NCI-H526 (cell line): Measurements from ENCODE around the gene MOG.
"Not testable (repeated sequence)": the region's sequence is repeated elsewhere in the genome, so short reads cannot be mapped to it uniquely, and the experiment has no call there.

ENCODE experiments used
- DNase-seq, 2 experiments: peaks; one replicate each; lab custom pipeline; 2025; lab: John Stamatoyannopoulos, UW

MOG gene

DNA sequence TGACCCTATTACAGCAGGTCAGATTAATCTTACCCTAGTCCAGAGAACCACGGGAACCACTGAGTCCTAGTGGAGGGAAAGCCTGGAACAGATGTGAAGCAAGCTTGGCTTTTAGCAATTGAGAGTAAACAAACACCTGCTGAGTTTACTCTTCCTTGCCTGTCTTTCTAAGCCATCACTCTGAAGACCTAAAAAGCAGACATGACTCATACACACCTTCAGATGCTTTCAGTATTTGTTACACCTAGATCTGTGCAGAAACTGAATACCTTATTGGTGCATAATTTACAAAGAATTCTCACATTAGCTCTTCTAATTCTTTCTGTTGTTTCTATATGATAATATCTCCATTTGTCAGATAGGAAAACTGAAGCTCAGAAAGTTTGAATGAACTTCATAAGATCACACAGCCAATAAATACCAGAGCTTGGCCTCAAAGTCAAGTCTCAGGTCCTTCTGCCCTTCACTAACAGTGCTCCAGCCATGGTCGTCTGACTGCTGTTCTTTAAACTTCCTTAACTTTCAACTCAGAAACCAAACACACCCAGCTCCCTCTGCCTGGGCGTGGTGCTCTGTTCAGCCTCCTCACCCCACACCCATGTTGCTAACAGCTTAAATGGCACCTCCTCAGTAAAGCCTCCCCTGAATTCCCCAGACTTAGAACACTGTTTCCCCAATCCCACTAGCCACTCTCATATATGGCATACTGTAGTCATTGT, 15.3 kb upstream of the MOG start:
- DNase-seq = no peak

DNA sequence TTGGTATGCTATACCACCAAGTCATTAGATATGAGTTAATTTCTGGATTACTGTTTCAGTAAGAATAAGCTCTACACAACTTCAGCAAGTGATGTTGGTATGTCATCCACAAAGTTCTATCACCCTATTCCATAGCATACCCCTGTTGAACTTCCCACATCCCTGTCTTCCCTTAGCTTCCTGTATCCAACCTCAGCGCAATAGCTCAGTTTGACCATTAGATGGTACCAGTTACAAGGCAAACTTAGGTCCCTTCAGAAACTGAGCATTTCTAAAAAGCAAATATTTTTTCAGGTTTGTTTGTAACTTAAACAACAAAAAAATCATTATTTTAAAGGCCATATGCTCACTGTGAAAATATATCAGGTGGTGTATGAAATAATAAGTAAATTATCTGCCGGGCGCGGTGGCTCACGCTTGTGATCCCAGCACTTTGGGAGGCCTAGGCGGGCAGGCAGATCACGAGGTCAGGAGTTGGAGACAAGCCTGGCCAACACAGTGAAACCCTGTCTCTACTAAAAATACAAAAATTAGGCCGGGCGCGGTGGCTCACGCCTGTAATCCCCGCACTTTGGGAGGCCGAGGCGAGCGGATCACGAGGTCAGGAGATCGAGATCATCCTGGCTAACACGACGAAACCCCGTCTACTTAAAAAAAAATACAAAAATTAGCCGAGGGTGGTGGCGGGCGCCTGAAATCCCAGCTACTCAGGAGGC, 8.8 kb upstream of the MOG start:
- peak in 1 of 2 experiments; percentile 40 for DNase-seq

DNA sequence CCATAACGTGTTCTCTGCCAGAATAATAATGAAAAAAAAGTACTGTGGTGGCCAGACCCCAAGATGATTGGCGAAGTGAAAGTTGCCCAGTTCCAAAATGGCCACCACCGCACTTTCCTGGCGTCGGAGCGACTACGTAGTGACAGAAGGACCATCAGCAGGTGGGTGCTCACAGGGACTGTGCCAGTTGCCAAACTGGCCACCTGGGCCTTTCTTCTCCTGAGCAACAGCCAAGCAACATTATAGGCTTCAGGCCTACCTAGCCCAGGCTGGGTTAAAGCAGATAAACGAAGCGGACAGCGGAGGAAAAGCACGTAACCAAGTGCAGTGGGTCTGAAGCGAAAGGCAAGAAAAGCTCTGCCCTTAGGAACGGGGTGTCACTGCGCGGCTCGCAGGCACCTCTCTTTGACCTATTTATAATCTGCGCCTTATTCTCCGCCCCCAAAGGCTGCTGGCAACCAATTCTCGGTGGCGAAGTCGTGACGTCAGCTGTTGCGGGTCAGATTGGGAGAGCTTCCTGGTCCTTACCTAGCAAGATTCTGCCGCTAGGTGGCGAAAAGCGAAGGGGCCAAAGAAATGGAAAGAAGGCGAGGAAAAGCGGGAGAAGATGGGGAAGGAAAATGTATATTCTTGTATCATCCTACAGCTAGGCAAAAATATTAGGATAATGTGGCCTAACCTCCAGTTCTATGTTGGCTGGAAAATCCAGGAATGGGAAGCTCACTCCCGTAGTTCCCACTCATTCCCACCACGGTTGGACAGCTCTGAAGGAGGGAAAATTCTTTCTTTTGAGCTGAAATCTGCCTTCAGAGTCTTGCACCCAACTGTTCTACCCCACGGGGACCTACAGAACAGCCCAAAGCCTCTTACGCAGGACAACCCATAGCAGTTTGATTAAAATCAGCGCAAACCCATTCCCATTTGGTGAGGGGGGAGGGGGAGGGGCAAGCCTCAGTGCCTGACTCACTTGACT, 6.9 kb upstream of the MOG start:
- DNase-seq = peak; percentile 94 to 98

DNA sequence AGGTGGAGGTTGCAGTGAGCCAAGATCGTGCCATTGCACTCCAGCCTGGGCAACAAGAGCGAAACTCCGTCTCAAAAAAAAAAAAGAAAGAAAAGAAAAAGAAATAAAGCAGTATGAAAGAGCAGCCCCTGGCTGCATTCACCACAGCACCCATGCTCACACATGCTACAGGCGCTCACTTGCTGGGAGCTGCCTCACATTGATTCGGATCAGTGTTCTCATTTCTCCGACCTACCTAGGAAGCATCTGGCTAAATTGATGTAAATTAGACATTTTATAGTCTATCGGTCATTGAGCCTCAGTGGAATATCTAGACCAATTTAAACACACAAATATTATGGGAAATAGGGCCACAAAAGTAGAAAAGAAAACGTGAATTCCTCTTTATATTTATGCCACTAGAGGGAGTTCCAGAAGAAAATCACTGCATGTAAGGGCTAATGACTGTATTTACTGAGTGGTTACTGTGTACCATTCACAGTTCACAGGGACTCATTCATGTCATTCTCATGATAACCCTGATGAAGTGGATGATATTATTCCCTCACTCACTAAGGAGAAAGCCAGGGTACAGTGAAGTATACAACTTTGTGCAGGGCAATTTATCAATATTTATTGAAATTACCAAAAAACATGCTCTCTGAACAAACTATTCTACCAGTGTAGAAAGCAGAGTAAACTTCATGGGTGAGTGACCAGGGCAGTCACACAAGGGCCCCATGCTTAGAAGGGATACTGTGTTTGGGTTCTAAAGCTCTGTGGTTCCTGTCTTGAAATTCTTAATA, 5.3 kb upstream of the MOG start:
- peak in 1 of 2 experiments; percentile 18 for DNase-seq

DNA sequence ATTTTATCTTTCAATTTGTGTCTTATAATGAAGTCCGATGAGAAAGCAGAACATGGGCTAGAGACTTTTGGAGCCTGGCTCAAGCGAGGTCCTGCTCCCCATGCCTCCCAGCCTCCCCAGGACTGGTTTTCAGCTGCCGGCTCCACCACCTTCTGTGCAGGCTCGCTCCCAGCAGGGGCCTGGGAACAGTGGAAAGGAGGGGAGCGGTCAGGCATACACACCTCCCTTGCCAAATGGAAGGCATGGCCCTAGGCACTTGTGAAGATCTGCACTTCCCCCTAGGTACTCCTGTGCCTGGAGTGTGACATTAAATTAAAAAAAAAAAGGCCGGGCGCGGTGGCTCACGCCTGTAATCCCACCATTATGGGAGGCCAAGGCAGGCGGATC, 4.7 kb upstream of the MOG start:
- DNase-seq = no peak

DNA sequence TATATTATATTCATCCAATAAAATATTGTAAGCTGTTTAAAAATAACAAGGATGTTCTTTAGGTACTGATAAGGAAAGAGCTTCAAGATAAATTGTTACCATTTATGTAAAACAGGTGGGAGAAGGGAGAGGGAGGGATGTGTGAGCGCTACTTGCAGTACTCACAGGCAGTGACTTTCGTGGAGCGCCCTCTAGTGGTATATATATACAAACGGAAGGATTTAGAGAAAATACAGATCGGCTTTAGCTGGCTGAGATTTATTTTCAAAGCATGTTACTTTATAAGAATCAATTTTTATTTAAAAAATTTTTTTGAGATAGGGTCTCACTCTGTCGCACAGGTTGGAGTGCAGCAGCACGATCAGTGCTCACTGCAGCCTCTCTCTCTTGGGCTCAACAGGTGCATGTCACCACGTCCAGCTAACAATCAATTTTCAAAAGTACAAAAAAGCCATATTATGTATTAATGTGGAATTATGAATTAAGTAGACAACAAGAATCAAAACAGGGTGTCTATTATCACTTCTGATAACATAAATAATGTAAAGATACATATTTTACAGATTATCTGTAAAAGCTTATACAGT, 3.3 kb upstream of the MOG start:
- DNase-seq = peak; percentile 71 to 89

DNA sequence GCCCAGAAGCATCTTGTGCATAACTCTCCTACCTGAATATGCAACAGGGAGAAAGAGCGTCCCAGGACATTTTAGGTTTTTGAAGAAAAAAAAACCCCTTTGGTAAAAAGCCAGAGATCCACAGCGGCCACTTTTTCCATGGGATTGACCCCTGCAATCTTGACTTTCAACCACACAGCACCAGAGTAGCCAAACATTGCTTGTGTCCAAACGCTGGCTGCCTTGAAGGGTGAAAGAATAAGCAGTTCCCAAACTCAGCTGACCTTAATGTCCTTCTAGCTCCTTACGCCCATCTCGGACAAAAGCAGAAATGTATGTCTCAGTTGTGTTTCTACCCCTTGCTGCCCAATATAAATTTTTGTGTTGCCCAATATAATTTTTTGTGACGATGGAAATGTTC, 1.2 kb upstream of the MOG start:
- no peak for DNase-seq

DNA sequence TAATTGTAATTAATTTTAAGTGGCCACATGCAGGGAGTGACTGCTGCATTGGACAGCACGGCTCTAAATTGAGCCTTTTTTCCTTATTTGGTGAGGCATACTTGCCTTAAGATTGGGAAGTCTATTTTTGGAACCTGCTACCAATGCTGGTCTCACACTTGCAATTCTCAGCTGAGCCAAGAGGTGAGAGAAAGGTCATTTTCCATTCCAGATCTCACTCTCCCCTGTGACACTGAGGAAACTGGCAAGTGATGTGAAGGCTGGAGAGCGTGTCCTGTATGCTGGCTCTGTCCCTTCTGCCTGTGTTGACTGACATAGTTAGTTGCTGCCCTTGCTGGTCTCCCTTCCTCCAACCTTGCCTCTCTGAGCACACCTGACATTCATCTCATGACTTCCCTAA, 735 bp upstream of the MOG start:
- no peak for DNase-seq

DNA sequence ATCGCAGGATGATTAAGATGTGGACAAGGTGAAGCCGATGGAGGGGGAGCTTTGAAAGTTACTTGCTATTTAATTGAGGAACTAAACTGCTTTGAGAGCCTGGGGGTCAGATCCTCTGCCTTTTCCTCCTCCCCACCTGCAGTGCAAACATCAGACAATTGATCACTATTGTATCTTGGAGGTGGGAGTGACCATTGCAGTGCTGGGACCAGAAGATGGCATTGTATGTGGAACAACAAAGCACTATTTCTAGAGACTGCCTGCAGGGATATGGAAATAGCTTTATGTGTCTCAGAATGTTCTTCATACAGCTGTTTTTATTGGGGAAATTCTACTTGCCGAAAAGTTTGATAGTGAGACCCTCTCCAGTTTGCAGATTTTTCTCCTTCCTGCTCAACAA, 4.2 kb downstream of the MOG start:
- DNase-seq = no peak

DNA sequence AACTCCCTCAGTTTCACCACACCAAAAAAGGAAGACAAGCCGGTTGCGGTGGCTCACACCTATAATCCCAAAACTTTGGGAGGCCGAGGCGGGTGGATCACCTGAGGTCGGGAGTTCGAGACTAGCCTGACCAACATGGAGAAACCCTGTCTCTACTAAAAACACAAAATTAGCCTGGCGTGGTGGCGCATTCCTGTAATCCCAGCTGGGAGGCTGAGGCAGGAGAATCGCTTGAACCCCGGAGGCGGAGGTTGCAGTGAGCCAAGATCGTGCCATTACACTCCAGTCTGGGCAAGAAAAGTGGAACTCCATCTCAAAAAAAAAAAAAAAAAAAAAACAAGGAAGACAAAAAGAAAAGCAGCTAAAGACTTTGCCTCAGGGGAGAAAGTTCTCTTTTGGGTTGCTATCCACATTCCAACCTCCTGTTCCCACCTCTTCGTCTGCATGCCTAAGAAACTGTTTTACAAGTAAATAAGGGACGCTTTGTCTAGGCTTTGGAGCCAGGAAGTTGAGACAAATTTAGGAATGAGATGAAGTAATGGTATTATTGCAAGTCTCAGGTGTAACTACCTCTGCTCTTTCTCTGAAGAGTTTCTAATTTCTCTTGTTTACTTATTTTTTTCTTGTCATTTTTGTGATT, 4.7 kb downstream of the MOG start:
- DNase-seq = not testable (repeated sequence)

DNA sequence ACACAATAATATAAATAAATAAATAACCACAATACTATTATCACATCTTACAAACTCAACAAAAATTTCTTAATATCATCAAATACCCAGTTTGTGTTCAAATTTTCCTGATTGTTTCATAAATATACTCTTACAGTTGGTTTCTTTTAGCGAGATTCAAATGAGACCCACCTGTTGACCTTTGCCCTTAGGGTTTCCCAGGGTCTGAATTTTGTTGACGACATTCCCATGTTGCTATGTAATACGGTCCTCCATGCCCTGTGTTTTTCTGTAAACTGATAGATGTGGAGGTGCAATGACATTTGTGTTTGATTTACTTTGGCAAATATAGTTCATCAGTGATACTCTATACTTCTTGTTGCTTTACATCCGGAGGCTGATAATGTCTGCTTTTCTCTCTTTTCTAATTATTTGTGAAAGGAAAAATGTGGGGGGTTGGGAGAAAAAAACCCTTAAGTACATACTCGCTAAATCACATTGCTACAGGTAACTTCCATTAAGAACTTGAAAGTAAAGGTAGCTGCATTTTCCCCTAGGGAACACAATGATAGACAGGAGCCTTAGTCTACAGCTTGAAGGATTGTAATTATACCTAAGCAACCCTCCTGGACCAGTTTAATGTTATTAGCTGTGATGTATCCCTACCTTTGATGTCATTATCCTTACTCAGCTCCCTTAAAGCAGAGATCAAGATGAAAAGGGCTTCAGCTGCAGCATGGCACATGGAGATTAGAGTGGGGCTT, 6.6 kb downstream of the MOG start:
- DNase-seq = no peak

DNA sequence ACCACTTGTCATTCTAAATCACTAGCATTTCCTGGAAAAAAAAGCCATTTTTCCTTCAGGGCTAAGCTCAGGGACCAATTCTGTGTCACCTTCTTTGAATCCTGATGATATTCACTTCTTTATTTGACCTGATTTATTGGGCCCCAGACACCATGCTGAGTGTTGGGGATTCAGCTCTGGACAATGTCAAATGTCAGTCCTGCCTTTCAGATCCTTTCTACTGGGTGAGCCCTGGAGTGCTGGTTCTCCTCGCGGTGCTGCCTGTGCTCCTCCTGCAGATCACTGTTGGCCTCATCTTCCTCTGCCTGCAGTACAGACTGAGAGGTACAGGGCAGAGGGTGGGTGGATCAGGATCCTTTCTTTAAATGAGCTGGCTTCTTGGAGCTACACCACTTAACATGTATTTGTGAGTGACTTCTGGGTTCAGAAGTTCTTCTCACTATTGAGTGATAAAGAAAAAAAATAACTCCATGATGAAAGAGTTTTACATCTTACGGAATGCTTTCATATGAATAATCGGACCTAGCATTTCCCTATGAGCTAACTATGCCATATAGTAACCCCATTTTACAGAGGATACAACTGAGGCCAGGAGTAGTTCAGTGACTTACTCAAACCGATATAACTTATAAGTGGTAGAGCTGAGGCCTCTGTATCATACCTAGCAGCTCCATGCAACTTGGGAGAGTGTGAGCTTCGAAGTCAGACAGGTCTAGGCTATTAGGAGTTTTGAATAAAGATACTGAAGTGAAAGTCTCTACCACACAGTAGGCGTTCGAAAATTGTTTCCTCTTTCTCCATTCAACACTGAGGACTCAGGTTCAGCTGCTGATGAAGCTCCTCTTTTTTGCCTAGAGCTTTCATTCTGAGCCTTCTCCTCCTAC, 9.3 kb downstream of the MOG start:
- DNase-seq = no peak

DNA sequence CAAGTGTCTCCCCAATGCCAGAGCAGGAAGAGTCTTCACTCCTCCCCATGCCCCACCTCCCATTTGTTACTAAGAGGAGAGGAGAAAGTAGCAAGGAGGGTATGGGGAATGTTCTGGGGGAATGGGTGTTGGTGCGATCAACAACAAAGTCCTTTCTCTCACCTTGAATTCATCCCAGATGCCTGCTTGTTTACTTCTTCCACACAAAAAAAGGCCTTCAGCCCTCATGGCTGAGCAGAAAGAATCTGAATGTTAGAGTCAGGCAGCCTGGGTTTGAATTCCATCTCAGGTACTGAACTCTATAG, 9.9 kb downstream of the MOG start:
- no peak for DNase-seq

DNA sequence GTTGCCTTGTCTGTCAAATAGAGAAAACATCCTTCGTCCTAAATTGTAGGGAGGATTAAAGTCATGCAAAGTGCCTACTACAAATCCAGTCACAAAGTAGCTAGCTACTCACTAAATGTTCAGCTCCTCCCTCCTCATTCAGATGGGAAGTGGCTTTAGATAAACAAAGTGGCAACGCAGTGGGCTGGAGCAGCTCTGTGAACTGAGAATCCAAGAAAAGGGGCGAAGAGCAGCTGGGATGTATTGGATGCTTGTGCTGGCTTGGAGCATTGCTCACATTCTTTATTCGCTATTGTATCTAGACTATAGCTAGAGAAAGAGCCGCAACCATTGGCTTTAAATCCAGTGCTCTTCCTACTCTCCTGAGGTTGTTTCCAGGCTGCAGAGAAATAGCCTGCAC, 10.3 kb downstream of the MOG start:
- DNase-seq = no peak

DNA sequence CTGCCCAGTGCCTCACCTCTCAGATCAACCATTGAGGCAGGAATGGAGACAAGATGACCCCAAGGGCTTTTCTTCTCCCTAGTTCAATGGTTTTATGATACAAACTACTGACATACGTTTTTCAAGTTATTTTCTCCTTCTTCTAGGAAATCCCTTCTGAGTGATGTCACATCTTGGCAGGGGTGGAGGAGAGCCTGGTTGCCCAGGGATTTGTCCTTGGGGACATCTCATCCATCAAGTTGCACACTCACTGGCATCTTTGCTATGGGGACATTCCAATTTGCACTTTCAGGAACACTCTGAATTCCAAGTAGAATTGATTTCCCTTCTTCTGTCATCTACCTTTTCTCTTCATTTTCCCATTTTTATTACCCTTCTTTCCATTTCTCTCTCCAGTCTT, 14.1 kb downstream of the MOG start:
- no peak for DNase-seq

DNA sequence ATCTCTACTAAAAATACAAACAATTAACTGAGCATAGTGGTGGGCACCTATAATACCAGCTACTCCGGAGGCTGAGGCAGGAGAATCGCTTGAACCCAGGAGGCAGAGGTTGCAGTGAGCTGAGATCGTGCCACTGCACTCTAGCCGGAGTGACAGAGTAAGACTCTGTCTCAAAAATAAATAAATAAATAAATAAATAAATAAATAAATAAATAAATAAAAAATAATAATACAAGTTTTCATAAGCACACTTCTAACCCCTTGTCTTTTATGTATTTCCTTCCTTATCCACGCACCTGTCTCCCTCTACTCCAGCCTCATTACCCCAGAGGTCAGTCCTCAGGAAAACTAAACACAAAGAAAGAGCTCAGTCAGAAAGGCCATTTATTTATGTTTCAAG, 15.2 kb downstream of the MOG start:
- not testable (repeated sequence) for DNase-seq

DNA sequence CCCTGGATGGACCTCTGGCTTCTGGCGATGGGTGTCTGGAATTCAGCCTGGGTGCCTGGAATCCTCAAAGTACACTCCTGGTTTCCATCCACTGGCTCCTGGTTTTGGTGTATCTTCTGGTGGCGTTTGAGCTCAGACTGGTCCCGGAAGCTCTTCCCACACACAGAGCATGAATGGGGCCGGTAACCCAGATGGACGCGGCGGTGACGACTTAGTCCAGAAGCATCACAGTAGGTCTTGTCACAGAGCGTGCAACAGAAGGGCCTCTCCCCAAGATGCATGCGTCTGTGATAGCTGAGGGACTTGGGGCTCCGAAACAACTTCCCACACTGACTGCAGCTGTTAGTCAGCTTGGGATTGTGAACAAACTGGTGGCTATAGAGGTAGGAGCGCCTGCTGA, 16.3 kb downstream of the MOG start:
- no peak for DNase-seq

DNA sequence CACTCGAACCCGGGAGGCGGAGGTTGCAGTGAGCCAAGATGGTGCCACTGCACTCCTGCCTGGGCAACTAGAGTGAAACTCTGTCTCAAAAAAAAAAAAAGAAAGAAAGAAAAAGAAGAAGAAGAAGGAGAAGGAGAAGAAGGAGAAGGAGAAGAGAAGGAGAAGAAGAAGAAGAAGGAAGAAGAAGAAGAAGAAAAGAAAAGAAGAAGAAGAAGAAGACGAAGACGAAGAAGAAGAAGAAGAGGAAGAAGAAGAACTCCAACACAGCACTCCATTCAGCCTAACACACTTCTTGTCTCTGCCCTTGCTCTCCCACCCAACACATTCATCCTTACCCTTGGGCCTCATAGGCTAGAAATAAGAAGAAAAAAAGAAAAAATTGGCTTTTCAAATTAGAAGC, 17.1 kb downstream of the MOG start:
- DNase-seq = no peak

DNA sequence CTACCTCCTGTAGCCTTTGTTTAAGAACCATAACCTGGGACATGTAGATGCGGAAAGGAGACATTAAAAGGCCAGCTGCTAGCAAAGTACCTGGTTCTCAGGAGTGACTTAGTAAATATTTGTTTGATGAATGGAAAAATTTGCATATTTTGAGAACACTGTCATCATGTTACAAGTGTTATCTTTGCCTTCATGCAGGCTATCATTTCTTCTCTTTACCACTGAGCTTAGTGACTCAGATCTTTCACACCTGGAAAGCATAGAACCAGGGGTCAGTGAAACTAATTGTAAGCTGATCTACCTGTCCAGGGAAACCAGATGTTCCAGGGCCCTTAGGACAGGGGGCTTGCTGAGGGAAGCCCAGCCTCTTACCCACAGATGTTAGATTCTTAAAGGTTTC, 18.7 kb downstream of the MOG start:
- peak; percentile 51 to 67 for DNase-seq
